ENCODE data around the gene WWC2.

Gene WWC2

GRCh38 chr4:183124228-183124627 is 25.2 kb downstream of the WWC2 start:
- H2AFZ ChIP-seq (ENCODE audit: low read length, unreplicated experiment): no peak overlapping the region
- H3K27me3 ChIP-seq (ENCODE audit: insufficient read depth, low read length): no peaks in the 10 kb centered on the region
- H3K27ac ChIP-seq (ENCODE audit: low read depth, low read length): no peak overlapping the region
- H3K4me3 ChIP-seq (ENCODE audit: low read depth, low read length): no peak overlapping the region
- peaks cover 7% of the 10 kb centered on the region for H3K4me1 ChIP-seq (ENCODE audit: control insufficient read depth, insufficient read depth, low read length, unreplicated experiment)
- H3K79me2 ChIP-seq (ENCODE audit: control insufficient read depth, insufficient read depth, low read length, unreplicated experiment): peaks cover 67% of the 10 kb centered on the region
- H3K36me3 ChIP-seq (ENCODE audit: insufficient read depth, low read length): no peaks in the 10 kb centered on the region

GRCh38 chr4:183124865-183125264 is 25.8 kb downstream of the WWC2 start:
- Histone ChIP-seq H3K4me1 (ENCODE audit: control insufficient read depth, insufficient read depth, low read length, unreplicated experiment) (peaks cover 1% of the 10 kb centered on the region), H3K27ac (ENCODE audit: low read depth, low read length) (no peak overlapping the region), H3K4me3 (ENCODE audit: low read depth, low read length) (no peak overlapping the region), H3K36me3 (ENCODE audit: insufficient read depth, low read length) (no peaks in the 10 kb centered on the region), H2AFZ (ENCODE audit: low read length, unreplicated experiment) (no peak overlapping the region), H3K79me2 (ENCODE audit: control insufficient read depth, insufficient read depth, low read length, unreplicated experiment) (peaks cover 66% of the 10 kb centered on the region), H3K27me3 (ENCODE audit: insufficient read depth, low read length) (no peaks in the 10 kb centered on the region)

GRCh38 chr4:183129125-183129524 is 30.1 kb downstream of the WWC2 start:
- H3K4me1 ChIP-seq (ENCODE audit: control insufficient read depth, insufficient read depth, low read length, unreplicated experiment): peaks cover 9% of the 10 kb centered on the region
- H3K4me3 ChIP-seq (ENCODE audit: low read depth, low read length): no peak overlapping the region
- H2AFZ ChIP-seq (ENCODE audit: low read length, unreplicated experiment): no peak overlapping the region
- peaks cover 62% of the 10 kb centered on the region for H3K79me2 ChIP-seq (ENCODE audit: control insufficient read depth, insufficient read depth, low read length, unreplicated experiment)
- H3K27ac ChIP-seq (ENCODE audit: low read depth, low read length): no peak overlapping the region
- no peaks in the 10 kb centered on the region for H3K36me3 ChIP-seq (ENCODE audit: insufficient read depth, low read length)
- no peaks in the 10 kb centered on the region for H3K27me3 ChIP-seq (ENCODE audit: insufficient read depth, low read length)

GRCh38 chr4:183129675-183130074 is 30.6 kb downstream of the WWC2 start:
- Histone ChIP-seq H3K79me2 (ENCODE audit: control insufficient read depth, insufficient read depth, low read length, unreplicated experiment) (peaks cover 61% of the 10 kb centered on the region), H3K4me3 (ENCODE audit: low read depth, low read length) (no peak overlapping the region), H2AFZ (ENCODE audit: low read length, unreplicated experiment) (no peak overlapping the region), H3K36me3 (ENCODE audit: insufficient read depth, low read length) (no peaks in the 10 kb centered on the region), H3K4me1 (ENCODE audit: control insufficient read depth, insufficient read depth, low read length, unreplicated experiment) (peaks cover 14% of the 10 kb centered on the region), H3K27ac (ENCODE audit: low read depth, low read length) (no peak overlapping the region), H3K27me3 (ENCODE audit: insufficient read depth, low read length) (no peaks in the 10 kb centered on the region)

GRCh38 chr4:183130328-183131155 is 31.5 kb downstream of the WWC2 start:
- Histone ChIP-seq H3K4me1 (ENCODE audit: control insufficient read depth, insufficient read depth, low read length, unreplicated experiment) (peaks cover 14% of the 10 kb centered on the region), H3K27ac (ENCODE audit: low read depth, low read length) (no peak overlapping the region), H3K79me2 (ENCODE audit: control insufficient read depth, insufficient read depth, low read length, unreplicated experiment) (peaks cover 56% of the 10 kb centered on the region), H3K36me3 (ENCODE audit: insufficient read depth, low read length) (no peaks in the 10 kb centered on the region), H3K27me3 (ENCODE audit: insufficient read depth, low read length) (no peaks in the 10 kb centered on the region), H2AFZ (ENCODE audit: low read length, unreplicated experiment) (no peak overlapping the region), H3K4me3 (ENCODE audit: low read depth, low read length) (no peak overlapping the region)

- Histone ChIP-seq H3K27ac (ENCODE audit: low read depth, low read length) (no peak overlapping the region), H3K36me3 (ENCODE audit: insufficient read depth, low read length) (no peaks in the 10 kb centered on the region), H3K4me3 (ENCODE audit: low read depth, low read length) (no peak overlapping the region), H3K4me1 (ENCODE audit: control insufficient read depth, insufficient read depth, low read length, unreplicated experiment) (peaks cover 14% of the 10 kb centered on the region), H3K27me3 (ENCODE audit: insufficient read depth, low read length) (no peaks in the 10 kb centered on the region), H2AFZ (ENCODE audit: low read length, unreplicated experiment) (no peak overlapping the region), H3K79me2 (ENCODE audit: control insufficient read depth, insufficient read depth, low read length, unreplicated experiment) (peaks cover 58% of the 10 kb centered on the region)
Observed at GRCh38 chr4:183132081-183132480, 33.0 kb downstream of the WWC2 start.

- Histone ChIP-seq H3K27me3 (ENCODE audit: insufficient read depth, low read length) (no peaks in the 10 kb centered on the region), H3K27ac (ENCODE audit: low read depth, low read length) (no peak overlapping the region), H3K4me1 (ENCODE audit: control insufficient read depth, insufficient read depth, low read length, unreplicated experiment) (peaks cover 14% of the 10 kb centered on the region), H3K36me3 (ENCODE audit: insufficient read depth, low read length) (no peaks in the 10 kb centered on the region), H3K4me3 (ENCODE audit: low read depth, low read length) (no peak overlapping the region), H3K79me2 (ENCODE audit: control insufficient read depth, insufficient read depth, low read length, unreplicated experiment) (peaks cover 62% of the 10 kb centered on the region), H2AFZ (ENCODE audit: low read length, unreplicated experiment) (no peak overlapping the region)
Observed at GRCh38 chr4:183132865-183133264, 33.8 kb downstream of the WWC2 start.

GRCh38 chr4:183136855-183137254 is 37.8 kb downstream of the WWC2 start:
- Histone ChIP-seq H3K27me3 (ENCODE audit: insufficient read depth, low read length) (no peaks in the 10 kb centered on the region), H3K4me3 (ENCODE audit: low read depth, low read length) (no peak overlapping the region), H3K79me2 (ENCODE audit: control insufficient read depth, insufficient read depth, low read length, unreplicated experiment) (peaks cover 65% of the 10 kb centered on the region), H2AFZ (ENCODE audit: low read length, unreplicated experiment) (no peak overlapping the region), H3K27ac (ENCODE audit: low read depth, low read length) (no peak overlapping the region), H3K4me1 (ENCODE audit: control insufficient read depth, insufficient read depth, low read length, unreplicated experiment) (peaks cover 25% of the 10 kb centered on the region), H3K36me3 (ENCODE audit: insufficient read depth, low read length) (no peaks in the 10 kb centered on the region)

GRCh38 chr4:183139058-183139750 is 40.1 kb downstream of the WWC2 start:
- Histone ChIP-seq H3K4me1 (ENCODE audit: control insufficient read depth, insufficient read depth, low read length, unreplicated experiment) (peaks cover 41% of the 10 kb centered on the region), H3K36me3 (ENCODE audit: insufficient read depth, low read length) (no peaks in the 10 kb centered on the region), H3K27ac (ENCODE audit: low read depth, low read length) (no peak overlapping the region), H3K27me3 (ENCODE audit: insufficient read depth, low read length) (no peaks in the 10 kb centered on the region), H2AFZ (ENCODE audit: low read length, unreplicated experiment) (no peak overlapping the region), H3K4me3 (ENCODE audit: low read depth, low read length) (no peak overlapping the region), H3K79me2 (ENCODE audit: control insufficient read depth, insufficient read depth, low read length, unreplicated experiment) (peaks cover 60% of the 10 kb centered on the region)

GRCh38 chr4:183139972-183140570 is 41.0 kb downstream of the WWC2 start:
- Histone ChIP-seq H3K27me3 (ENCODE audit: insufficient read depth, low read length) (no peaks in the 10 kb centered on the region), H3K79me2 (ENCODE audit: control insufficient read depth, insufficient read depth, low read length, unreplicated experiment) (peaks cover 64% of the 10 kb centered on the region), H3K36me3 (ENCODE audit: insufficient read depth, low read length) (no peaks in the 10 kb centered on the region), H3K4me1 (ENCODE audit: control insufficient read depth, insufficient read depth, low read length, unreplicated experiment) (peaks cover 38% of the 10 kb centered on the region), H3K4me3 (ENCODE audit: low read depth, low read length) (no peak overlapping the region), H2AFZ (ENCODE audit: low read length, unreplicated experiment) (no peak overlapping the region), H3K27ac (ENCODE audit: low read depth, low read length) (peak overlapping the region; percentile 15)

Measured in ACC112 (cell line).